Occipital lobe (tissue), 2 donors: ENCODE data around the gene ZFP1. TPM values are rescaled to one million over a fixed set of nuclear protein-coding genes. Genes with fewer than 3 reads are reported as not detected.

Source experiments
- DNase-seq: peaks from one replicate; lab custom pipeline; 2025; lab: John Stamatoyannopoulos, UW
- total RNA-seq: library from RNA; depleted of rRNA; stranded (reverse); fragments of >200 nt; gene quantifications from one replicate; pipeline ENCODE4 v1.2.3, GENCODE V29; 2014

The ZFP1 gene
- total RNA-seq, 1 donor from 2014 or later, result 64.4 TPM

DNA sequence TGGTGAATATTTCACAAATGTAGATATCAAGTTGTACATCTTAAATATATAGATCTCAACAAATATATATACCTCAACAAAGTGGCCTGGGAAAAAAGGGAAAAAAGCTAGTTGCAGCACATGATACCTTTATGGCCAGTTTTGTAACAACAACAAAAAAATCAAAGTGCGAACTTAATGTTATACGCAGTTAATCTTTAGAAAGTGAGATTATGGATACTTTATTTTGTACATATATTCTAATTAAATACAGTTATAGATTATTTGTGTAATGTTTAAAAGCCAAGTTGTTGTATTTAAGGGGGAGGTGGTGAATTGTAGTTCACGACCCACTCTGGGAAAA, 385 bp upstream of the ZFP1 start:
- no peak for DNase-seq

DNA sequence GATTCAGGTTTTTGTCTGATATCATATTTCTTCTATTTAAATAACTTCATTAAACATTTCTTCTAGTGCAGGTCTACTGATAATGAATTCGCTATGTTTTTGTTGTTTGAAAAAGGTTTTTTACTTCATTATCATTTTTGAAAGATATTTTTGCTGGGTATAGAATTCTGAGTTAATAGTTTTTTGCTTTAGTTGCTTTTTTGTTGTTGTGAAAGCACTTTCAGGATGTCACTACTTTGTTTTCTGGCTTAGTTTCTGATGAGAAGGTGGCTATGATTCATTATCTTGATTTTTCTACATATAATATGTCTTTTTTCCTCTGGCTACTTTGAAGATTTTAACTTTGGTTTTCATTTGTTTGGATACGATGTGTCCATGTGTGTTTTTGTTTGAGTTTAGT, 3.5 kb downstream of the ZFP1 start:
- DNase-seq, result no peak

DNA sequence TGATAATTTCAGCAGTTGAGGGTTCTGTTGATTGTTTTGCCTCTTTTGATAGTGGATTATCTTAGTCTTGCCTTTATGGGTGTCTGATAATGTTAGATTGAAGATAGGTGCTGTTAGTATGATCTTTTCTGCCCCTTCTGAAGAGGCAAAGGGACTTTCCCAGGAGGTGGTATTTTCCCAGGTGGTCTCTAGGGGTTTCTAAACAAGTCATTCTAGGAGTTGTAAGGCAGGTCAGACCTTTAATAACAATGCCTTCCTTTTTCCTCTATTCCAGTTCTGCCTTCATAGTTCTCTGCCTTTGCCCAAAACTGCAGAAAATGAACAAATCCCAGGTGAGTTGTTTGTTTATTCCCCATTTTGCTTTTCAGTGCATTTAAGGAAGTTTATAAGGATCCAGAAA, 4.3 kb downstream of the ZFP1 start:
- no peak for DNase-seq

DNA sequence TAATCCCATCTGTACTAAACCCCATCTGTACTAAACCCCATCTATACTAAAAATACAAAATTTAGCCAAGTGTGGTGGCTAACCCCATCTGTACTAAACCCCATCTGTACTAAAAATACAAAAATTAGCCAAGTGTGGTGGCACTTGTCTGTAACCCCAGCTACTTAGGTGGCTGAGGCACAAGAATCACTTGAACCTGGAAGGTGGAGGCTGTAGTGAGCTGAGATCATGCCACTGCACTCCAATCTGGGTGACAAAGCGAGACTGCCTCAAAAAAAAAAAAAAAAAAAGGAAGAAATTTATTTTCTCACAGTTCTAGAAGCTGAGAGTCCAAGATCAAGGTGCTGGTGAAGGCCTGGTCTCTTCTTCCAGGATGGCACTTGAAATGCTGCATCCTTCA, 12.1 kb downstream of the ZFP1 start:
- DNase-seq, result no peak

DNA sequence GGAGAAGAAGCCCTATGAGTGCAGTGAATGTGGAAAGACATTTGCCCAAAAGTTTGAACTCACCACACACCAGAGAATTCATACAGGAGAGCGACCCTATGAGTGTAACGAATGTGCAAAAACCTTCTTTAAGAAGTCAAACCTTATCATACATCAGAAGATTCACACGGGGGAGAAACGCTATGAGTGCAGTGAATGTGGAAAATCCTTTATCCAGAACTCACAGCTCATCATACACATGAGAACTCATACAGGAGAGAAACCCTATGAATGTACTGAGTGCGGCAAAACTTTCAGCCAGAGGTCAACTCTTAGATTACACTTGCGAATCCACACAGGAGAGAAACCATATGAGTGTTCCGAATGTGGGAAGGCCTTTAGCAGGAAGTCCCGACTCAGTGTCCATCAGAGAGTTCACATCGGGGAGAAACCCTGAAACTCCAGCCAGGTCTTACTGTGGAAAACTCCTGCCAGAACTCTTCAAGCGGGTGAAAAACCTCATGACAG, 21.6 kb downstream of the ZFP1 start:
- DNase-seq, result no peak

DNA sequence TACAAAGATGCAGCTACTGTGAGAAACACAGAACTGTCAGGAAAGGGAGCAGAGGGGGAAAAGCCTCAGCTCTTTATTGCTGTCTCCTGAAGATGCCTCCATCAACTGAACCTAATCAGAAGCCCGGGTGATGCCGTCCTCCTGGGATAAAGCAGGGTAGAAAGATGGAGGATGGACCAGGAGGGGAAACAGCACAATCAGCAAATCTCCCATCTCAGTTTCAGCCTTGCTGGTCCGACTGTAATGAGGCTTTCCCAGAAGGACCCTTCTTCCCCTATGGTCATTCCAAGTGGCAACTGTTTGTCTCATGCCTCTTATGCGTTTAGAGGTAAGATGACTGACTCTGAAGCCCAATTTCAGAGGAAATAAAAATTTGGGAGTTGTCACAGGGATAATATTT, 24.3 kb downstream of the ZFP1 start:
- DNase-seq, result no peak

DNA sequence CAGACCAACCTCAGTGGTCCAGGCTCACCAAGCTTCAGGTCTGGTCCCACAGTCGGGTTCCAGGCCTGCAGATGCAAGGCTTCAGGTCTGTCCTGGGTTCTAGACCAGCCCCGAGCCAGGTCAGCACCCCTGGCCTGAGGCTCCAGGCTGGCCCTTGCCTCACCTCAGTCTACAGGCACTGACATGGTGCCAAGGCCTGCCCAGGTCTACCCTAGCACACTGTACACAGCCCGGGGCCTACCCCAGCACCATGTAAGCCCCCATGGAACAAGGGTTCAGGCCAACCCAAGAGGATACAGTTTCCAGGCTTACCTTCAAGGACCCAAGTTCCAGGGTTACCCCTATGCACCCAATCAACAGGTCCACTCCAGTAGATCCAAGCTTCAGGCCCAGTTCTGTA, 26.8 kb downstream of the ZFP1 start:
- no peak for DNase-seq

DNA sequence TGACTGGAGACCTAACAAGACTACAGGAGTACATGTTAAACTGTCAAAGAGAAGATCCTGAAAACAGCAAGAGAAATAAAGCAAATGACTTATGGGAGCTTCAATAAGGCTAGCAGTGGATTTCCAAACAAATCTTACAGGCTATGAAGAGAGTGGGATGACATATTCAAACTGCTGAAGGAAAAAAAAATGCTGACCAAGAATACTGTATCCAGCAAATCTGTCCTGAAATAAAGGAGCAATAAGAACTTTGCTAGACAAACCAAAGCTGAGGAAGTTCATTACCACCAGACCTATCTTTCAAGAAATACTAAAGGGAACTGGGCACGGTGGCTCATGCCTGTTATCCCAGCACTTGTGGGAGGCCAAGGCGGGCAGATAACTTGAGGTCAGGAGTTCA, 28.6 kb downstream of the ZFP1 start:
- no peak for DNase-seq

DNA sequence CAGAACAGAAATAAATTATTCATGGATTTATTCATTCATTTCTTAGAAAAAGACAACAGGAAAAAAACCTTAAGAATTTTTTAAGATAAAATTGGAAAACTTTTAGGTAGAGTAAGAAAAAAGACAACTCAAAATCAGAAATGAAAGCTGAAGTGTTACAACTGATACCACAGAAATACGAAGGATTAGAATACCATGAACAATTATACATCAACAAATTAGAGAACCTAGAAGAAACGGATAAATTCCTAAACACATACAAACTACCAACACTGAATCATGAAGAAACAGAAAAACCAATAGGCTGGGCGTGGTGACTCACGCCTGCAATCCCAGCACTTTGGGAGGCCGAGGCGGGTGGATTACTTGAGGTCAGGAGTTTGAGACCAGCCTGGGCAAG, 30.9 kb downstream of the ZFP1 start:
- no peak for DNase-seq

DNA sequence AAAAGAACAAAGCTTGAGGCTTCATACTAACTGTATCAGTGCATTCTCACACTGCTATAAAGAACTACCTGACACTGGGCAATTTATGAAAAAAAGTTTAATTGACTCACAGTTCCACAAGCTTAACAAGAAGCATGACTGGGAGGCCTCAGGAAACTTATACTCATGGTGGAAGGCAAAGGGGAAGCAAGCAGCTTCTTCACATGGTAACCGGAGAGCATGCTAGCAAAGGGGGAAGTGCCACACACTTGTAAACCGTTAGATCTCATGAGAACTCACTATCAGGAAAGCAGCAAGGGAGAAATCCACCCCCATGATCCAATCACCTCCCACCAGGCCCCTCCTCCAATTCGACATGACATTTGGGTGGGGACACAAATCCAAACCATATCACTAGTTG, 33.3 kb downstream of the ZFP1 start:
- DNase-seq, result no peak

DNA sequence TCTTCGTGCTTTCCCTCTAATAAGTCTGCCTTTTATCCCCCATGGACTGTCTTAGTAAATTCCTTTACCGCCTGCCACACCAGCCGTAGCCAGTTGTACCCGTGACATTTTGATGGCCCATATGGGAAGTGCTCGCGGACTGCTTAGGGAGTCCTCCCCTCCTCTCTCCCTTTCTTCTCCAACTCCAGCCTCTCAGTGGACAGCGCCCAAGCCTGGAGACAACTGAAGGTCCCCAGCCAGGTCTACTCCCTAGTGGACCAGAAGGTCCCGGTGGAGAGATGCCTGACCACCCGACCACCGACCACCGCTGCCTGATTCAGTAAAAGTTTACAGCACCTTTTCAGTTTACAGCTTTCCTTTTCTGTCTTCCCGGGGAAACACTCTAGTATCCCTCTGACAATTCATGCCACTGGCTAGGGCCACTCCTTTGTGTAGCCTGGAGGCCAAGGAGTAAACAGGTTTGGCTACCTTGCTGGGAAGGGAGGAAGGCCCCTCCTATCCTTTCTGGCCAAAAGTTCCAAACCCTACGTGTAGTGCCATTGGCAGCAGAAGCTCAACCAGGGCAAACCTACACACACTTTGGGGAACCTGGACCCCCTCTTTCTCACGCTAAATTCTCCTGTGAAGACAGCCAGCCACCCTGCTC, 40.6 kb downstream of the ZFP1 start:
- DNase-seq, result no peak

DNA sequence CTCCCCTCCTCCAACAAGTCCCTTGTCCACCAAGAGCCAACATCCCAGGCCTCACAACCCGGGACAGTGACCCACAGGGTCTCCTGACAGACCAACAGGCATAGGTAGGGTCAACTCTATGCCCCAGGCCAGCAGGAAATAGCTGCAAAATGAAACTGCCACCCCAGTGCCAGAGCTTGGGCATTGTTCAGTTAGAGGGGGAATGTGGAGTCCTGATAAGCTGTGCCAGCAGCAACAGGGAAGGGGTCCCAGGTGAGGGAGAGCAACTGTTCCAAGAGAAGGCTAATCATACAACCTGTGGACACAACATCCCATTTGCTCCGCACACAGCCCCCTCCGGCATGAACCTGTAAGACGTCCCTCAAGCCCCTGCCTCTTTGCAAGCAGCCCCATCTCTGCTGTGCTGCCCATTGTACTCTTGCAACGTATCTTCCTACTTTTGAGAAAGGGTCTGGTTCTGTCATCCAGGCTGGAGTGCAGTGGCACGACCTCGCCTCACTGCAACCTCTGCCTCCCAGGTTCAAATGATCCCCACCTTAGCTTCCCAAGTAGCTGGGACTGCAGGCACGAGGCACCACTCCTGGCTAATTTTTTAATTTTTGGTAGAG, 41.4 kb downstream of the ZFP1 start:
- no peak for DNase-seq

DNA sequence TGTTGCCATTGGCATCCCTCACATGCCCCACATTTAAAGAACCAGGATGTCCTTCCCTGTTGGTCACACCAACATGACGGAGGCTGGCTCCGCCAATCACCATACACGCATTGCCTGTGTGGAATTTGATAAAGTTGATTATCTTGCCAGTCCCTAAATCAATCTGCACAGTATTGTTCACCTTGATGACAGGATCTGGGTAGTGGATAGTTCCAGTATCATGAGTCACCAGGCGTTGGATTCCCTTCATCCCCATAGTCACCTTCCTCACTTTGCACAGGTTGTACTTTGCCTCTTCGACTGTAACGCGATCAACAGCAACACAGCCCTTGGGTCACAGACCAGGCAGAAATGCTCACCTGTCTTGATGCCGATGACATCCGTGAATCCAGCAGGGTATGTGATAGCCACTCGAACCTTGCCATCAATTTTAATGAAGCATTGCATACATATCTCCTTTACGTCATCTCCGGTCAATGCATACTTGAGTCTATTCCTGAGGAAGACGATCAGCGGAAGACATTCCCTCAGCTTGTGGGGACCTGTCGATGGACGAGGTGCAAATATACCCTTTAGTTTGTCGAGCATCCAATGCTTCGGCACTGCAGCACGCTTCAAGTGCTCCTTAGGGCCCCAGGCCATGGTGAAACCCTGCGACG, 44.4 kb downstream of the ZFP1 start:
- no peak for DNase-seq

DNA sequence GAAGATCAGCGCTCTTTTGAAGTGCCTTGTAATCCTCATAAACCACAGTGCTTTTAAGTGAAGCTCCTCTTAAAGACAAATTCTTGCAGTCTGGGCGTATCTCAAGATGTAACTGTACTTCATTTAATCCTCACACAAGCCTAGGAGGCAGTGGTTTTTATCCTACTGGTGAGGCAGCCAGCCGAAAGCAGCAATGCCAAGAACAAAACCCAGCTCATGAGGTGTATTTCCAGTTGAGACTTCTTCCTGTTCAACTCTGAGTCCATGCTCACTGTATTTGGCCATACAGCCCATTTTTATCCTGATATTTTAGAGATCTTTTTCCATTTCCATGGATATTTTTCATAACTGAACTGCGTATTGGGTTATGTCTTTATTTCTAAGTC, 44.9 kb downstream of the ZFP1 start:
- DNase-seq, result no peak

DNA sequence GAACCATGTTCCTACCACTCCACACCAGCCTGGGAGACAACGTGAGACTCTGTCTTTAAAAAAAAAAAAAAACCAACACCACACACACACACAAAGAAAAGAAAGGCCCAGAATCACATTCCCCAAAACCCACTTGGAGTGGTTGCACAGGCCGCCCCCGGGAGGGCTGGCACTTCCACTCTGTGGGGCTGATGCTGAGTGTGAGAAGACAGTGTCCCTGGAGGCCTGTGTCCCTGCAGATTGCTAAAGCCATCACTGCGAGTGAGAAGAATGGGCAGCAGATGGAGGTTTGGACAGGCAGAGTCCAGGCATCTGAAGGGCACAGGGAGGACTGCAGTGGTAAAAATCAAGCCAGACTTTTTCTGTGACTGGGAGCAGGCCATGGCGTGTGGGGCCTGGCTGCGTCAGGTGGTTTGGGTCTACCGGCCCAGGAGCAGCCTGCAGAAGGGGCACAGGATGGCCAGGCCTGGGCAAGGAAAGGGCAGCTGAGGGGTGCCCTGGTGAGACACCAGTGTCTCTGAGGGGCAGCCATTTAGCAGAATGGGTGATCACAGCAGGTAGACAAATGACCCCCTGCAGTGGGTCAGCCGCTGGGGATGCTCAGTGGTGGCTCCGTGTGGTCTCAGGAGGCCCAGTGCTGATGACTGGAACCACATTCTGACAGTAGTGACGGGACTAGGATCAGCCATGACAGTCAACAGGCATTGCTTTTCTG, 45.6 kb downstream of the ZFP1 start:
- no peak for DNase-seq

DNA sequence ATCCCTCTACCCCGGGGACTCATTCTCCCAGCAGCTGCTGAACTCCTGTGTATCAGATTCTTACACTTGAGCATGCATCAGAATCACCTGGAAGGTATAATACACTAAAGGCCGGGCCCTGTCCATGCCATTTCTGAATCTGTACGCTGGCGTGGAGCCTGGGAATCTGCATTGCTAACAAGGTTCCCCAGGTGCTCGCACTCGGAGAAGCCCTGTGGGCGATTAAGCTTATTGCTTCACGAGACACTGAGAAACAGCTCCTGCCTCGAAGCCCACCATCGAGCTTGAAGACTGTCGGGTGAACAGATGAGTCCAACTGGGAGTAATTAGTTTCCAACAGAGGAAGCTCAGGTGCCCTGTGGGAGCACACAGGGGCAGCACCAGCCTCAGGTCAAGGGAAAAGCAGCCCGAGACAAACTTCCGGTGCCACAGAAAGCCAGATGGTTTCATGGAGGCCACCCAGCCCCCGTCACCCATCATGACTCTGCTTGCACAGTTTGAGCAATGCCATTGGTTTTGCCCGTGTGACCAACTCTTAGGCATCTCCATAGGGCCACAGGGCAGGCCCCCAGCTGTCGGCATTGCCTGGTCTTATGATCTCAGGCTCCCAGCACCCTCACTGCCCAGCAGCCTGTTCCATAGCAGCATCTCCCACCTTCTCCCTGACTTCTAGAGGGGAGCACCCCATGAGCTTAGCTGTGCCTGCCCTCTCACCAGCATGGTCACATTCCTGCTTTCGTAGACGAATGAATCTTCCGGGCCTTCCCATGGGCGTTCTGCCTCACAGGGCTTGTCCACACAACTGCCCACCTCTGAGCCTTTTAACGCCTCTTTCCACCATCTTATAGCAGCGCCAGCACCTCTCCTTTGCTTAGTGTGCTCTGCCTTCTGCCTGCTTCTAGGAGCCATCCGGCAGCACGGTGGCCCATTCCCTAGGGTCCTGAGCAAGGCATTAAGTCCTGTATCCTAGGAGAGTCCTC, 47.8 kb downstream of the ZFP1 start:
- no peak for DNase-seq

DNA sequence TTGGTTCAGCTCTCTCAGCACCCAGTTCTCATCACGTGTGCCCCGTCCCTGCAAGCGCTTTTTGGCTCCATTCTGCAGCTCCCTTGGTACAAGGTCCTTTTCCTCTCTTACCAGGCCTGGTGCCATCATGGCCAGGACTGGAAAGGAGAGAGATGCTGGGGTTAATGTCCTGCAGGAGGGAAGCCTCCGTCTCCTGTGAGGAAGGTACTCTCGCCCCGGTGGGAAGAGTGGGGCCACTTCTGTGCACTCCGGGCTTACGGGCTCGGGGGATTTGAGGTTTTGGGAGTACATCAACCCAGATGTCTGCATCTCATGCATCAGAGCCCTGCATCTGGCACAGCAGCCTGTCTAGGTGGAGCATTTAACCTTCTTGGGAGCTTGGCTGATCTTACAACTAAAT, 48.5 kb downstream of the ZFP1 start:
- DNase-seq, result no peak

DNA sequence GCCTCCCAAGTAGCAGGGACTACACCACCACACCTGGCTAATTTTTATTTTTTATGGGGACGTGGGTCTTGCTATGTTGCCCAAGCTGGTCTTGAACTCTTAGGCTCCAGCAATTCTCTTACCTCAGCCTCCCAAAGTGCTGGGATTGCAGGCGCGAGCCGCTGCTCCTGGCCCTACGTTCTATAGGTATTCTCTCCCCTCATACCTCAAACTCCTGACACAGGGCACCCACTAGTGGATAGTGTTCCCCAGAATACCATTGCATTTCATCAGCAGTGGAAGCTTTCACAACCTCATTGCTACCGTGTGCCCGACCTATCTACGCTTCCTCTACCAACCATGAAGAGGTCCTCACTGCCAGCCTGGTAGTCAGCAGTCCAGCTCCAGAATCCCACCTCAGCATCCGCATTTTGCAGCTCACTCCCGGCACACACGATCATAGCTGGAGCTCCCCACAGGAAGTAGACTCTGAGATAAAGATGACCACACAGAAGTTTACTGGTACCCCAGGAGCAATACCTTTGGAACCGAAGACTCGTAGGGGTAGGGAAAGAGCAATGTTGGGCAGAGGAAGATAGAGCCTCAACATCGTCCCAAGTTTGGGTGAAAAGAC, 49.3 kb downstream of the ZFP1 start:
- DNase-seq, result no peak

DNA sequence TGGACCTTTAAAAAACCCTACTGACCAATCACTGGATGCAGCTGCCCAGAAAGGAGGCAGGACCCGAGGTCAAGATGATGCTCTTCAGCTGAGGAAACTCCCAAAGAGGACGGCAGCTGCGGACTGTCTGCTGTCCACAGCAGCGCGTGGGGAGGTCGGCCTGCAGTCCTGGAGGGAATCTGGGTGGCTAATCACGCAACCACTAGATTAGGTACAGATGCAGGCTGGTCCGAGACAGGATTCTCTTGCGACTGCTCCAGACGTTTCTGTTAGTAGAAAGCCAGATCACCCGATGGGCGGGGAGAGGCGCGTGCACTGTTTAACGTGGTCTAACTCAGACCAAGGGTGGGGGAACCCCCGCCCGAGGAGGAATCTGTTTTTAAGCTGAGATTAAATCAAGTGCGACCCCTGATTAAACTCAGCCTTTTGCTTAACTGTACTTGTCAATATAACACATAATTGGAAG, 49.8 kb downstream of the ZFP1 start:
- DNase-seq, result no peak

DNA sequence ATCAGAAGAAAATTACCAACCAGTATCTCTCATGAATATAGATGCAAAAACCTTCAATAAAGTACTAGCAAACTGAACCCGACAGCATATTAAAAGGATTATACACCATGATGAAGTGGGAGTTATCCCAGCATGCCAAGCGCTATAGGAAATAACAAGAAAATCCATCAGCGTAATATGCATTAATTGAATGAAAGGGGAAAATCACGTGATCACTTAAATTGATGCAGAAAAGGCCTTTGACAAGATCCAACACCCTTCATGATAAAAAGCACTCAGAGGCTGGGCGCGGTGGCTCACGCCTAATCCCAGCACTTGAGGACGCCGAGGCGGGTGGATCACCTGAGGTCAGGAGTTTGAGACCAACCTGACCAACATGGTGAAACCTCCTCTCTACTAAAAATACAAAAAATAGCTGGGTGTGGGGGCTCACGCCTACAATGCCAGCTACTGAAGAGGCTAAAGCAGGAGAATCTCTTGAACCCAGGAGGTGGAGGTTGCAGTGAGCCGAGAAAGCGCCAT, 53.8 kb downstream of the ZFP1 start:
- DNase-seq, result no peak

DNA sequence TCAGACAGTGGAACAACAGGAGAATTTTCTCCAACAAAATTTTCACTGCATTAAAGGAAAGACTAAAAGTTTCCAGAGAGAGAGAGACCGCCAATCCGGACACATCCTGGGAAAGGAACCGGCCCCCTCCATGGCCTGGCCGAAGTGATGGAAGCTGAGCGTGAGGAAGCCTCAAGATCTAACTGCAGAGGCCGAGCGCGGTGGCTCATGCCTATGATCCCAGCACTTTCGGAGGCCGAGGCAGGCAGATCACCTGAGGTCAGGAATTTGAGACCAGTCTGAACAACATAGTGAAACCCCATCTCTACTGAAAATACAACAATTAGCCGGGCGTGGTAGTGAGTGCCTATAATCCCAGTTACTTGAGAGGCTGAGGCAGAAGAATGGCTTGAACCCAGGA, 54.8 kb downstream of the ZFP1 start:
- no peak for DNase-seq
